SK-N-SH treated with all-trans-retinoic acid at 6 μM for 48 hours (cell line): ENCODE data around the gene PMEPA1.

Experiments used
- ESRRG ChIP-seq: fragments of 250-450 bp; sonication (Bioruptor Pico); IDR thresholded peaks from 2 replicates; pipeline ENCODE4 v1.6.1; 2021; ENCODE audit warnings: mild to moderate bottlenecking
- OSR1 ChIP-seq: fragments of 250-450 bp; sonication (Bioruptor Pico); IDR thresholded peaks from 2 replicates; pipeline ENCODE4 v1.8.0; 2022; ENCODE audit warnings: moderate library complexity, mild to moderate bottlenecking, inconsistent platforms
- TSHZ2 ChIP-seq: fragments of 250-450 bp; sonication (Bioruptor Pico); IDR thresholded peaks from 2 replicates; pipeline ENCODE4 v1.5.0; 2020; ENCODE audit warnings: mild to moderate bottlenecking, moderate library complexity

GRCh38 chr20:57621421-57622200 is 88.2 kb downstream of the PMEPA1 start:
- TF ChIP-seq TSHZ2 = no peak
- TF ChIP-seq OSR1 (CRISPR knock-in tag) = no peak
- no peak for TF ChIP-seq ESRRG (CRISPR knock-in tag)
